HepG2 (cell line): Measurements from ENCODE around the gene CPLX1. TPM values are rescaled to one million over a fixed set of nuclear protein-coding genes. Genes with fewer than 3 reads are reported as not detected.
A peak's percentile ranks its signal among the peaks of the same experiment; 100 is the strongest.

Experiments used
- AHDC1 ChIP-seq: sonication (generic); formaldehyde crosslinking; IDR thresholded peaks from 2 replicates; pipeline ENCODE4 v1.5.1; 2020; ENCODE audit warnings: mild to moderate bottlenecking, missing genetic modification reagents, borderline replicate concordance
- ISL2 ChIP-seq: sonication (generic); formaldehyde crosslinking; IDR thresholded peaks from 2 replicates; pipeline ENCODE4 v1.5.0; 2020; ENCODE audit warnings: missing genetic modification reagents
- MIER3 ChIP-seq: IDR thresholded peaks from 2 replicates; pipeline ENCODE4 v1.6.1; 2016; ENCODE audit warnings: missing compliant biosample characterization, borderline replicate concordance
- POGZ ChIP-seq: sonication (generic); formaldehyde crosslinking; IDR thresholded peaks from 2 replicates; pipeline ENCODE4 v1.4.0; 2020; ENCODE audit warnings: mild to moderate bottlenecking, missing genetic modification reagents
- PRDM10 ChIP-seq: sonication (generic); formaldehyde crosslinking; IDR thresholded peaks from 2 replicates; pipeline ENCODE4 v1.4.0; 2020; ENCODE audit warnings: low read depth, missing genetic modification reagents
- ZBTB33 ChIP-seq: sonication (generic); formaldehyde crosslinking; IDR thresholded peaks from 2 replicates; pipeline ENCODE4 v1.4.0; 2020; ENCODE audit warnings: missing genetic modification reagents
- ZNF343 ChIP-seq: sonication (generic); formaldehyde crosslinking; IDR thresholded peaks from 2 replicates; pipeline ENCODE4 v1.4.0; 2020; ENCODE audit warnings: mild to moderate bottlenecking, missing genetic modification reagents
- ZNF644 ChIP-seq: IDR thresholded peaks from 2 replicates; pipeline ENCODE4 v1.6.1; 2016; ENCODE audit warnings: low read depth
- polyA plus RNA-seq, 8 experiments: library from polyadenylated mRNA; depleted of rRNA in 3 of 8; stranded (reverse) in 7 of 8; unstranded in 1 of 8; fragments of >200 nt; fragmentation: Illumina TruSeq in 4 of 8; extraction: Trizol in 4 of 8; gene quantifications; 2 replicates each; pipeline versions ENCODE4 v1.2.1 to v1.2.3, GENCODE V29; 2011 to 2016; ENCODE audit warnings: low read depth in 4 of 8, missing spikeins in 1 of 8, mixed read lengths in 1 of 8; ENCODE audit not compliant: insufficient read depth in 1 of 8
- total RNA-seq, 5 experiments: library from RNA; depleted of rRNA; stranded (reverse); fragments of >200 nt; fragmentation: Illumina TruSeq; extraction: Trizol; gene quantifications; 2 replicates each; pipeline ENCODE4 v1.2.3, GENCODE V29; 2016; ENCODE audit warnings: low read depth in 1 of 5
- TF ChIP-seq, protein P1 (sequence below), 2 experiments: sonication (generic) in 1 of 2; formaldehyde crosslinking in 1 of 2; IDR thresholded peaks; 2 replicates each; pipeline versions ENCODE4 v1.6.1 to v1.9.0; 2014 to 2022; ENCODE audit warnings: antibody characterized with exemption in 1 of 2, borderline replicate concordance in 1 of 2, inconsistent platforms in 1 of 2, low read depth in 1 of 2, missing genetic modification reagents in 1 of 2

CPLX1 gene
- total and polyA plus RNA-seq, 2 of the 13 experiments (the other 11 are each of a cell fraction or from before 2014, with no cell fraction given): 0.18 TPM

GRCh38 chr4:874971-875817 lies 49.3 kb upstream of the CPLX1 start (continued):
- peak; percentile 32; the same call in 1 of the 2 replicates for TF ChIP-seq AHDC1 (CRISPR knock-in tag)
- TF ChIP-seq ZBTB33: peak; percentile 88
- TF ChIP-seq ISL2: peak; percentile 54; the same call in 1 of the 2 replicates
- 0 out of 2 replicates have a peak, but pooled peaks have one; percentile 28 for TF ChIP-seq ZNF343 (CRISPR knock-in tag)
- TF ChIP-seq, protein P1, sequence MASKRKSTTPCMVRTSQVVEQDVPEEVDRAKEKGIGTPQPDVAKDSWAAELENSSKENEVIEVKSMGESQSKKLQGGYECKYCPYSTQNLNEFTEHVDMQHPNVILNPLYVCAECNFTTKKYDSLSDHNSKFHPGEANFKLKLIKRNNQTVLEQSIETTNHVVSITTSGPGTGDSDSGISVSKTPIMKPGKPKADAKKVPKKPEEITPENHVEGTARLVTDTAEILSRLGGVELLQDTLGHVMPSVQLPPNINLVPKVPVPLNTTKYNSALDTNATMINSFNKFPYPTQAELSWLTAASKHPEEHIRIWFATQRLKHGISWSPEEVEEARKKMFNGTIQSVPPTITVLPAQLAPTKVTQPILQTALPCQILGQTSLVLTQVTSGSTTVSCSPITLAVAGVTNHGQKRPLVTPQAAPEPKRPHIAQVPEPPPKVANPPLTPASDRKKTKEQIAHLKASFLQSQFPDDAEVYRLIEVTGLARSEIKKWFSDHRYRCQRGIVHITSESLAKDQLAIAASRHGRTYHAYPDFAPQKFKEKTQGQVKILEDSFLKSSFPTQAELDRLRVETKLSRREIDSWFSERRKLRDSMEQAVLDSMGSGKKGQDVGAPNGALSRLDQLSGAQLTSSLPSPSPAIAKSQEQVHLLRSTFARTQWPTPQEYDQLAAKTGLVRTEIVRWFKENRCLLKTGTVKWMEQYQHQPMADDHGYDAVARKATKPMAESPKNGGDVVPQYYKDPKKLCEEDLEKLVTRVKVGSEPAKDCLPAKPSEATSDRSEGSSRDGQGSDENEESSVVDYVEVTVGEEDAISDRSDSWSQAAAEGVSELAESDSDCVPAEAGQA (IDR thresholded peaks at IDR 0.05; ENCODE audit: low read depth): 0 out of 2 replicates have a peak, but pooled peaks have one; percentile 17
- TF ChIP-seq, protein P1 (CRISPR knock-in tag; IDR thresholded peaks at IDR 0.05; ENCODE audit: borderline replicate concordance): no peak
- TF ChIP-seq ZNF644 (CRISPR knock-in tag): 0 out of 2 replicates have a peak, but pooled peaks have one; percentile 29
- TF ChIP-seq PRDM10 (CRISPR knock-in tag): peak; percentile 82
- peak; percentile 34; the same call in 1 of the 2 replicates for TF ChIP-seq MIER3 (CRISPR knock-in tag)
- TF ChIP-seq POGZ (CRISPR knock-in tag): peak; percentile 20; the same call in 1 of the 2 replicates
